RWPE1 (cell line): ENCODE measurements around the gene GREB1.

ENCODE experiments used
- CTCF ChIA-PET: fragments of 350-600 bp; sonication (Branson Sonifier 250); formaldehyde crosslinking; extraction: SDS; loops from one replicate; lab custom pipeline; 2021; lab: Yijun Ruan, JAX
- POLR2A ChIA-PET: fragments of 400-600 bp; formaldehyde crosslinking; extraction: SDS; loops from one replicate; lab custom pipeline; 2020; ENCODE audit warnings: antibody characterized with exemption; ENCODE audit not compliant: low non-redundant PET; lab: Yijun Ruan, JAX
- DNase-seq: peaks from one replicate; pipeline ENCODE4 v3.0.0; 2012; ENCODE audit warnings: low spot score
- H3K27ac ChIP-seq: fragments of 450-650 bp; 2 replicates; pipeline ENCODE4 v1.5.1; 2017
- CTCF ChIP-seq: fragments of 450-650 bp; conservative IDR thresholded peaks from 2 replicates; pipeline ENCODE4 v1.5.1; 2017; ENCODE audit warnings: low read depth, mild to moderate bottlenecking

GREB1 gene

GRCh38 chr2:11515490-11515981 is 18.3 kb upstream of the GREB1 start:
- POLR2A ChIA-PET: no interaction called here
- CTCF ChIA-PET: no interaction called here
- TF ChIP-seq CTCF: no peak
- DNase-seq: no peak
- no peak overlapping the region for H3K27ac ChIP-seq

- H3K27ac ChIP-seq: no peak overlapping the region
- POLR2A ChIA-PET: no interaction called here
- no peak for TF ChIP-seq CTCF
- CTCF ChIA-PET: no interaction called here
- no peak for DNase-seq
Observed at GRCh38 chr2:11516984-11517648, 16.7 kb upstream of the GREB1 start.

- ChIA-PET CTCF (interaction anchor here (0.5 kb wide), 1 partner anchor 1485 kb away, joined by 3 read pairs; no protein-coding TSS in a partner anchor), POLR2A (no interaction called here)
- H3K27ac ChIP-seq: no peak overlapping the region
- TF ChIP-seq CTCF: no peak
- DNase-seq: no peak
Observed at GRCh38 chr2:11517906-11518305, 15.9 kb upstream of the GREB1 start.

GRCh38 chr2:11520092-11520693 is 13.7 kb upstream of the GREB1 start:
- ChIA-PET POLR2A (no interaction called here), CTCF (interaction anchor here (0.9 kb wide), 1 partner anchor 14 kb away, joined by 3 read pairs; the partner anchor contains the start of gene GREB1)
- TF ChIP-seq CTCF: no peak
- DNase-seq: no peak
- H3K27ac ChIP-seq: no peak overlapping the region

- CTCF ChIA-PET: no interaction called here
- no peak overlapping the region for H3K27ac ChIP-seq
- POLR2A ChIA-PET: no interaction called here
- no peak for DNase-seq
- no peak for TF ChIP-seq CTCF
Observed at GRCh38 chr2:11521775-11522174, 12.1 kb upstream of the GREB1 start.

GRCh38 chr2:11524470-11524869 is 9.4 kb upstream of the GREB1 start:
- ChIA-PET POLR2A (no interaction called here), CTCF (no interaction called here)
- H3K27ac ChIP-seq: no peak overlapping the region
- DNase-seq: no peak
- no peak for TF ChIP-seq CTCF
